Skin of body (tissue), 2 donors: ENCODE measurements around the gene MARVELD1. TPM values are rescaled to one million over a fixed set of nuclear protein-coding genes. Genes with fewer than 3 reads are reported as not detected.

ENCODE experiments used
- DNase-seq: peaks from one replicate; lab custom pipeline; 2025; lab: John Stamatoyannopoulos, UW
- total RNA-seq: library from RNA; depleted of rRNA; stranded (reverse); fragments of >200 nt; gene quantifications from one replicate; pipeline ENCODE4 v1.2.3, GENCODE V29; 2014

The MARVELD1 gene
- total RNA-seq, 1 donor from 2014 or later = 17.3 TPM

DNA sequence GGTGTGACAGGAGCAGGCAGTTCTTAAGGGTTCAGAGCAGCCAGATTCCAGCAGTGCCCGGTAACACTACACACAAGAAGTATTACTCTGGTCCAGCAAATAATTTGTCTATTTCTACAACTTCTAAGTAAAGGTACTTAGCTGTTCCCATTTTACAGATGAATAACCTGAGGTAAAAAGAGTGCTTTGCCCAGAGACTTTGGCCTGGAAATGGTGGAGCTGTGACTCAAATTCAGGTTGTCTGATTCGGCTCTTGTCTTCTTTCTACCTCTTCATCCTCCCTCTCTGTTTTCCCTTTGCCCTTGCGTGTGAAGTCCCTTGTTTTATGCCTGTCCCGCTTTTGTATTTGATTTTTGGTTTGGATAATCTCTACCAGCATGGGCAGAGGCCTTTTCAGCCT is 41.2 kb downstream of the MARVELD1 start:
- no peak for DNase-seq

DNA sequence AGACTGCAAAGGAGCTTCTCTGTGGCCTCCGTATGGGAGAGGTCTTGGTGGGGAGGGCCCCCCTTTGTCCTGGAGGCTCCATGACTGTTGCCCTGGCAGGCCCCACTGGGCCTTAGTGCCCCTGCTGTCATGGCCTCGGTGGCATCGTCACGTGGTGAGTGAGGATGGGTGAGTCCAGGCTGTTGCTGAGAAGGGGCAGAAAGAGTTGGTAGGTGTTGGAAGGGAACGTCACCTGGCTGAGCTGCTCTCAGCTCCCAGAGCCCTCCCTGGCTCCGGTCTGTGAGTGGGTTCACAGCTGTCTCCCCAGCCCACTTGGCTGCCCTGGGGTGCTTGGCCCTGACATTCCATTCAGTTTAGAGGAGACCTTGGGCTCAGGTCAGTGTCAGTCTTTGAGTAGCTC is 42.2 kb downstream of the MARVELD1 start:
- DNase-seq = no peak

DNA sequence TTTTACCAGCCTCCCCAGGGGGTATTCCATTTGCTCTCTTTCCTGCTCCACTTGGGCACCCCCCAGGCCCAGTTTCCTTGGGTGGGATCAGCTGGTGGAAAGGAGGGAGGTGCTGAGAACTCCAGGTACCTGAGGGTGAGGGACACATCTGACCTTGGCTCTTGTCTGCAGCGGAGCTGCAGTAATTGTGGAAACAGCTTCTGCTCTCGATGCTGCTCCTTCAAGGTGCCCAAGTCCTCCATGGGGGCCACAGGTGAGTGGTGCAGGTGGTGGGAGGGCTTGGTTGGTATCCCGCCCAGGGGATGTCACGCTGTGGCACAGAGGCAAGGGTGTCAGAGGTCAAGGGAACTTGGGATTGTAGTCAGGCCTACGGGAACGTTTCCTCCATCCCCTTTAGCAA is 43.9 kb downstream of the MARVELD1 start:
- DNase-seq = no peak

DNA sequence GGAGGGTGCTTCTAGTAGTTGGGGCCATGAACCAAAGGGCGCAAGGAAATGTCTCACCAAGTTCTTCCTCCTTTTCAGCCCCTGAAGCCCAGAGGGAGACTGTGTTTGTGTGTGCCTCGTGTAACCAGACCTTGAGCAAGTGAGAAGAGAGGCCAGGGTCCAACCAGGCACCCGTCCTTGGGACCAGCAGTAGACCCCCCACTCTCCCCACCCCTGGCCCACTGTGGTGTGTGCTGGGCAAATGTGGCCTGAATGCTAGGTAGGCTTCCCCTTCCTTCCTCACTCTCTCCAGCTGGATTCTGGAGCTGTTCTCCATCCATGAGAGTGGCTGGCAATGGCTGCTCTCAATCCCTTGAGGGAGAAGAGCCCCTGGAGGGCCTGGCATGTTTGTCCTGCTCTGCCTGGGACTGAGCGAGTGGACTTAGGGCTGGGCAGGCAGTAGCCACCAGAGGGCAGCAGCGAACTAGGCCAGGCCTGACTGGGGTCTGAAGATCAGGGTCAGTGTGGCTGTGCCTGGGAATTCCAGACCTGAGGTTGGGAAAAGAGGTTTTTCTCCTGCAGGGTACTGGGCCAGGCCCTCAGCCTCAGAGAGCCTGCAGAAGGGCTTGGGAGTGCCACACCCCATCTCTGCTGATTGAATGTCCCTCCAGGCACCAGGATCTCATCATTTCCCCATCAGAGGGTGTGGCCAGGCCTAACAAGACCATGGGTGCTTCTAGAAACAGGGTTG is 45.8 kb downstream of the MARVELD1 start:
- no peak for DNase-seq

DNA sequence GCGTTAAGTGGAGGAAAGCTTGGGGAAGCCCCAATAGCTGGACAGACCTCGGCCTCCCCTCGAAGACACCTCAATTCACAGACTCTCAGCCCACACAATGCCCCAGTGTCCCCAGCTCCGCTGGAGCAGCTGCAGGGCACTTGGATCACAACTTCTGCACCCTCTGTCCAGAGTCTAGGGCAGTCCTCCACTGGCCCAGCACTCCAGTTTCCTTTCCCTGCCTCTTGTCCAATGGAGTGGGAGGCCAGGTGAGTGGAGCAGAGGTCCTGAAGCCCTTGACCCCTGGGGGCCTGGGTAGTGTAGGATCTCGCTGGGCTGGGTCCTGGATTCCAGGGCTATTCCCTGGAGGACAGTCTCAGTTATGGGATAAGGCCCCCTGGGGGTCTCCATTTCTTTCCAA is 46.4 kb downstream of the MARVELD1 start:
- no peak for DNase-seq

DNA sequence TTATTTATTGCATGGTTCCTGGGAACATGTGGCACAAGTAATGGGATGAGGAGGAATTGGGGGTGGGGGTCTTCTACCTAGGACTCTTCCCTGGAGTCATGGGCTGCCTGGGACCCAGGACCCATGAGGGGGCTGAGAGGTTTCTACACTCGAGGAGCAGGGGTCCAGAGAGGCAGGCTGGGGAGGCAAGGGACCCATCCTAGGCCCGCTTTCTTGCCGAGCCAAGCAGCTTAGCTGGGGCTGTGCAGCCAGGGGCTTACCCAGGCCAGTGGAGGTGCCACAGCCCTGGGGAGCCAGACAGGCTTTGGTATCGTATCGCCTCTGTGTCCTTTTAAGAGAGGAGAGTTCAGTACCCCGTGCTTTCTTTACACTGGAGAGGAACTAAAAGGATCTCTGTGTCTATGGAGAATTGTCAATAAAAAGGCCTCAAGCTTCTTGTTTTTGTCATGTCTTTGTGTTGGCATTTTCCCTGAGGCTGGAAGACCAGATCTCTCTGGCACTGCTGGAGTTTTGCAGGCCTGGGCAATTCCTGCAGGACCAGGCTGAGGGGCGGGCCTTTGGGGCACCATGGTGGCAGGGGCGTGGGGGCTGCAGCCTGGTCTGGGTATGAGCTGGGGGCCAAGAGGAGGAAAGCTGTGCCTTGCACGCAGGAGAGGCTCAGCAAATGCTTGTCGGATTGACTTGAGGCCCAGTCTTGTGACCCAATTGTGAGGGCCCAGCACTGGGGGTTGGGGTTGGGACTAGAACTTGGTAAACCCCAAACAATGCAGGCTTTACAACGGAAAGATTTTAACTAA is 47.1 kb downstream of the MARVELD1 start:
- no peak for DNase-seq

DNA sequence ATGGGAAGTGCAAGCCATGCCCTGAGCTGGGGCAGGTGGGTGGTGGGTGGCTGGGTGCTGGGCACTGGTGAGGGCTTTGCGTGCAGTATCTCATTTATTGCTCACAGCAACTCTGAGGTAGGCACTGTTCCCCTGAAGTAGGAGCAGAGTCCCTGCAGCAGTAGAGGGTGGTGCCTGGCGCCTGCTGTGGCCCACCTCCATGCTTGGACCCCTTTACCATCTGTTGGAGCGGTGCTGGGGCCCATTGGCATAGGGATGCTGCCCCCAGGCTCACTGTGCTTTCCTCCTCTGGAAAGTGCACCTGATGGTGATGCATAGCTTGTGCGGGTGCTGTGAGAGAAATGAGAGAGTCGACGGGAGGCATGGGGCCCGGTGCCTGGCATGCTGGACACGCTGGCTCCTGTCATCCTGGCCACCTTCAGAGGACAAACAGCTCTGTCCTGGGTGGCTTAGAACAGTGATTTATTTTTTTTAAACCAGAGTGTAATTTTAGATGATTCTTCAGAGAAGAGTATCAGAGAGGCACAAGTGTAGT is 47.9 kb downstream of the MARVELD1 start:
- no peak for DNase-seq

DNA sequence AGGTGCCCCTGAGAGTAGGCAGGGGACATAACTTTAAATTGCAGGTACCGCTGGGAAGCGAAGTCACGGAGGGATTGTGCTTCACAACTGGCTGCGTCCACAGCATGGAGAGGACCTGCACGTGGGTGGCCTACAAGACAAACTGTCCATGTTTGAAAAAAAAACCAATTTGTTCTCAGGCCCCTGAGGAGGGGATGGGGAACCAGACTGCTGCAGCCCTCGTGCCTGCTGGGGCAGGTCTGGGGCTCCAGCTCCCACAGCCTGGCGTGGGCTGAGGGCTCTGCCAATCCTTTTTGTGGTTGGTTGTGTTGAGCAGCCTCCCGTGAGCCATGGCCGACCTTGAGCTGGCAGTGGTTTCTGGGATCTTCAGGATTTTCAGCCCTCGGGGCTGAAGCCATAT is 48.5 kb downstream of the MARVELD1 start:
- DNase-seq = no peak

DNA sequence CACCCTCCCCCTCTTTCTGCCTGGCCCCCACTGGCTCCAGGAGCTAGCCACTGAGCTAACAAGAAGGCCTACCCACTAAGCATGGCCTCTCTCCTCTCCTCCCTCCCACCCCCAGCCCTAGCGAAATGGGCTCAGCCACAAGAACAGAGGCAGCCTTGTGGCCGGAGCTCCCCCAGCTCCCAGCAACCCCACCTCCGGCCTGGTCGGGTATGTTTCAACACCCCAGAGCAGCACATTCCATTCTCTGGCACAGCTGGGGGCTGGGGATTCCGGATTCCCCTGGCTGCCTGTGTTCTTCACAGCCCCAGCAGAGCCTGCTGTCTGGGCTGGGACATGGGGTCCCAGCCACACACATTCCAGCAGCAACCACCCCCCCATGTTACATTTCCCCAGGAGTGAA is 49.3 kb downstream of the MARVELD1 start:
- no peak for DNase-seq

DNA sequence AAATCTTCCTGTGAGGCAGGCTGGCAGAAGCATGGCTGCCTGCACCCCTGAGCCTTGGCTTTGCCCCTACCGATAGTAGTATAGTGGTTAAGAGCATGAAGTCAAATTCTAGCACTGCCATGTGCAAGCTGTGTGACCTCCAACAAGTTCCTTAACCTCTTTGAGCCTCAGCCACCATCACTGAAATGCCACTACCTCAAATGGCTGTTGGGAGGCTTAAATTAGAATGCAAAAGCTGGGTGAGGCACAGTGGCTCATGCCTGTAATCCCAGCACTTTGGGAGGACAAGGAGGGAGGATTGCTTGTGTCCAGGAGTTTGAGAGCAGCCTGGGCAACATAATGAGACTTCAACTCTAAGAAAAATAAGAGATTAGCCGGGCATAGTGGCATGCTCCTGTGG is 49.9 kb downstream of the MARVELD1 start:
- DNase-seq = no peak

DNA sequence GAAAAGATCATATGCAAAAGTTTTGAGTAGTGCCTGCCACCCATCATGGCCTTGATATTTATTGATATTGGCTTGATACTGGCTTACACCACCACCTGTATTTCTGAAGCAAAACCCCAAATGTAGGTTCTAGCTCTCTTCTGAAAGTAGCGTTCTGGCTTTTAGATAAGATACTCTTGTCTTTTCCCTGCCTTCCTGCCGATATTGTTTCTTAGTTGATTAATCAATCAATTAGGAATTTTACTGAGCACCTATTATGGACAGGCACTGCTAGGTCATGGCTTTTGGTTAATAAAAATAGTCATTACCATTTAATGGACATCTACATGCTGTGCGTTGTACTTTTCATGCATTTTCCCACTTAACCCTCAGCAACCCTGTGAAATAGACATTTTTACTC is 50.4 kb downstream of the MARVELD1 start:
- no peak for DNase-seq

DNA sequence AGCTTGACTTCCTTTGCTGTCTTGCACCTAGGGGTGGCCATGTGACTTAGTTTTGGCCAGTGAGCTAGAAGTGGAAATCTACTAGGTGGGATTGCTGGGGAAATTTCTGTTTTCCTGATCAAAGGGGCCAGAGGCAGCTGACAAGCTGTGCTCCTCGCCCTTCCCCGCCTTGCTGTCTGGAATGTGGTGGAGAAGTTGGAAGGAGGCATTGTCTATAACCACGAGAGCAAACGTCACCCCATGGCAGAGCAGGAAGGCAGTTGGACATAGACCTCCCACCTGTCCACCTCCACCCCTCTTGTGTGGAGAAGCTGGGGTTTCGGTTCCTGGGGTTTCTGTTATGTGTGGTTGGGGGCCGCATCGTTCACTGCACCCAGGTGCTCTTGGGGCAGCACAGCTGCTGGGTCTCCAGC is 51.0 kb downstream of the MARVELD1 start:
- DNase-seq = no peak

DNA sequence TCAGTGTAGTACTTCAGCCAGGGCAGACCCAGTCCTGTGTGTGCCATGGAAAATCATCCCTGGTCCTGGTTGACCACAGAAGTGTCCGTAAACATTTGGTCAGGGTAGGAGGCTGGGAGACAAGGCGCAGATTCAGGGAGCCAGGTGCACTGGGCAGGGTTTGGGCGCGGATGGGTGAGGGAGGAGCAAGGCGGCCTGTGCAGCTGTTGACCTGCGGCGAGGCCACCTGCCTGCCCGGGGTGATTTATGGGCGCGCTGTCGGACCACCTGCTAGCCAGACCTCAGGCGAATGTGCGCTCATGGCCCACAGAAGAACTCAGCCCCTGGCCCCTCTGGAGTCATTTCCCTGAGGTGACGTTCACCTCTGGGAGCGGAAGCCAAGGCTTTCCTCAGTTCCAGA is 51.7 kb downstream of the MARVELD1 start:
- DNase-seq = no peak

DNA sequence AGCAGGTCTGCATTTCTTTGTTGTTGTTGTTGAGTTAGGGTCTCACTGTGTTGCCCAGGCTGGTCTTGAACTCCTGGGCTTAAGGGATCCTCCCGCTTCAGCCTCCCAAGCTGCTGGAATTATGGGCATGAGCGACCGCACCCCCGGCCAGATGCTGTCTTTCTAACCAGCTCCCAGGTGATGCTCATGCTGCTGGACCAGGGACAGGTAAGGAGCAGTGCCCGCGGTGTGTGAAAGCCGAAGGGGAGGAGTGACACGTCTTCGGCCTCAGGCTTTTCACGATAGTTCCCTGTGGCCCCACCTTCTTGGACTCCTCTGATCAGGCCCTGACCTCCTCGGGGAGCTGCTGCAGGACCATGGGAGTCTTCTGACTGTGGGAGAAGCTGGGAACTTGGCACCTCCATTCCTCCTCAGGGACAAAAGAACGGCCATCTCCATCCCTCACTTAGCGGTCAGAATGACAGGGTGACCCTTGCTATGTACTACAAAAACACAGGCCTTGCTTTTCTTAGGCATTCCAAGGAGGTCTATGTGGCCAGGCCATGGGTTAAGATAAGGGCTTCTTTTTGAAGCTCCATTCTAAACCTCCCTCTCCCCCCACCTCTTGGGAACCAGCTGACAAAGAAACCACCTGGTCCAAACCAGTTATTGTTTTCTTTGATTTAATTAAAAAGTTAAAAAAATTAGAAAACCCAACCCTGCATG is 52.7 kb downstream of the MARVELD1 start:
- DNase-seq = no peak

DNA sequence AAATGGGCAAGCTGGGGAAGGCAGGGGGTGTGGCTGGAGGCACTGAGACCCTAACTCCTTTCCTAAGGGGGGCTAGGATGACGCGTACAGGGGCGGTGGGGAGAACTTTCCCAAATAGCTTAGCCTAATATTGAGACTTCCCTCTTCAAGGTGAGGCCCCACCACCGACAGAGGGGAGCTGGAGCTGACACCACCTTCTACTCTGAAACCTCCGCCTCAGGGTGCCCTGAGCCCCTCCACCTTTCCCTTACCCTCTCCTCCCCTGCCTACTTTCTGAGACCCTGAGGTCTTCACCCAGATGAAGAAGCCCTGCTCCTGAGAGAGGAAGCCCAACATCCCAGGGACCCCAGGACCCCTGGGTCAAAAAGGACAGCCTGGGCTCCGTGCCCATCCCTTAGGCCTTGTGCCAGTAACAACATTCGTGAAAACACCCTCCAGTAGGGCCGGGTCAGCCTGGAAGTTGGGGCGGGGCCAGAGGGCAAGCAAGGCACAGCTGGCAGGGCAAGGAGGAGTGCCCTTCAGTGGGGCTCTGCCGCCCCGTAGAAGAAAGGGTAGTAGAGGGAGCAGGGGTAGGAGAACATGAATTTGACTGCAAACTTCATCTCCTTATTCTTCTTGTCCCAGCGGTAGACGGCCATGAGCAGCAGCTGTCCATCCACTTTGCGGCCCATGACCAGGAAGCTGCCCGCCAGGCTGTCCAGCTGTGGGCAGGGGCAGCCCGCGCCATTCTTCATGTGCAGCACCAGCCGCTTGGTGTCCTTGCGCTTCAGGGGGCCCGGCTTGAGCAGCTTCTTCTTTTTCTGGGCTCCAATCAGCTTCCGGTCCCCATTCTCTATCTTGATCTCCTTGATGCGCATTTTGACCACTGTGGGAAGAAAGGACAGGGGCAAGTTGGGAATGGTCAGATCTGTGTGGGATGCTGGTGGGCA is 53.7 kb downstream of the MARVELD1 start:
- DNase-seq = no peak

Other genes with a start within 250 kb of the MARVELD1 start
- gene MMS19, start 215.3 kb upstream of the MARVELD1 start, total RNA-seq = 48.7 TPM
- 5.6 TPM for gene UBTD1, start 214.8 kb upstream of the MARVELD1 start, total RNA-seq
- 6.4 TPM for gene ANKRD2, start 141.0 kb upstream of the MARVELD1 start, total RNA-seq
- gene HOGA1, start 129.3 kb upstream of the MARVELD1 start, total RNA-seq = 0.99 TPM
- 0.20 TPM for gene C10orf62, start 124.0 kb upstream of the MARVELD1 start, total RNA-seq
- gene MORN4, start 80.2 kb upstream of the MARVELD1 start, total RNA-seq = 5.4 TPM
- 7.7 TPM for gene PI4K2A, start 73.1 kb upstream of the MARVELD1 start, total RNA-seq
- gene AVPI1, start 26.5 kb upstream of the MARVELD1 start, total RNA-seq = 18.2 TPM
- 19.0 TPM for gene ZFYVE27, start 23.4 kb downstream of the MARVELD1 start, total RNA-seq
- gene SFRP5, start 58.3 kb downstream of the MARVELD1 start, total RNA-seq = 1.7 TPM
- 3.5 TPM for gene GOLGA7B, start 136.1 kb downstream of the MARVELD1 start, total RNA-seq